Calu3 (cell line): Measurements from ENCODE around the gene ZNF627. TPM values are rescaled to one million over a fixed set of nuclear protein-coding genes. Genes with fewer than 3 reads are reported as not detected.

ENCODE experiments used
- BruUV-seq: library from RNA; stranded (reverse); fragments of 400-500 nt; replicated peaks from 2 replicates; lab custom pipeline; 2021; lab: Mats Ljungman, UMichigan
- CTCF ChIA-PET: fragments of 300-600 bp; sonication (Branson Sonifier 250); formaldehyde crosslinking; loops from one replicate; lab custom pipeline; 2022; ENCODE audit warnings: antibody characterized with exemption; lab: Charles Lee
- DNase-seq: peaks from one replicate; pipeline ENCODE4 v3.0.0; 2022
- H3K27ac Mint-ChIP-seq: one replicate; pipeline ENCODE4 v1.8.0; 2022; ENCODE audit warnings: mixed read lengths; ENCODE audit not compliant: unreplicated experiment
- H3K27me3 Mint-ChIP-seq: one replicate; pipeline ENCODE4 v1.8.0; 2022; ENCODE audit warnings: mixed read lengths; ENCODE audit not compliant: unreplicated experiment
- H3K36me3 Mint-ChIP-seq: one replicate; pipeline ENCODE4 v1.8.0; 2022; ENCODE audit warnings: mild to moderate bottlenecking, moderate library complexity, mixed read lengths; ENCODE audit not compliant: insufficient read depth, unreplicated experiment
- H3K4me1 Mint-ChIP-seq: one replicate; pipeline ENCODE4 v1.8.0; 2022; ENCODE audit warnings: mild to moderate bottlenecking, low read depth, mixed read lengths; ENCODE audit not compliant: unreplicated experiment
- H3K4me3 Mint-ChIP-seq: one replicate; pipeline ENCODE4 v1.8.0; 2022; ENCODE audit warnings: mild to moderate bottlenecking, low read depth, moderate library complexity, mixed read lengths; ENCODE audit not compliant: unreplicated experiment
- H3K9me3 Mint-ChIP-seq: one replicate; pipeline ENCODE4 v1.8.0; 2022; ENCODE audit warnings: low read depth, mixed read lengths; ENCODE audit not compliant: unreplicated experiment
- intact Hi-C: fragments of 100-400 bp; cut with micrococcal nuclease; formaldehyde crosslinking; loops from one replicate; pipeline ENCODE4 v1.10.0; 2022; ENCODE audit not compliant: unreplicated experiment
- total RNA-seq: library from RNA; stranded (reverse); gene quantifications from 2 replicates; pipeline ENCODE4 v1.2.3, GENCODE V29; 2022
- TF ChIP-seq, protein P1 (sequence below): fragments of 200-600 bp; IDR thresholded peaks from one replicate; pipeline ENCODE4 v1.8.0; 2022; ENCODE audit warnings: antibody characterized with exemption; ENCODE audit not compliant: unreplicated experiment

ZNF627 gene
- total RNA-seq, 1 experiment from 2014 or later, result 13.3 TPM

DNA sequence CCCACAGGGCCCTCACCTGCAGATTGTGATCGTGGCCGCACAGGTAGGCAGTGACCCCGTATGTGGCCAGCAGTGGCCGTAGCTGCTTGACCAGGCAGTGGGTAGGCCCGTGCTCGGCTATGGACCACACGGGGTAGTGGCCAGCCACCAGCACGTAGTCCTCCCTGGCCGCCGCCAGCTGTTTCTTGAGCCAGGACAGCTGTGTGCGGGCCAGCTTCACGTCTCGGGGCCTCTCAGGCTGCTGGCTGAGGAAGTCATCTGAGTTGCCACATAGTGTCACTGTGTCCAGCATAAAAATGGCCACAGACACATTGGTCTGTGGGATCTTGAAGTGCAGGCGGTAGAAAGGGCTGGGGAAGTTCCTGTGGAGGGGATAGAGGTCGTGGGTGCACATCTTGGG, 21.1 kb upstream of the ZNF627 start:
- CTCF ChIA-PET, result interaction anchor here (0.6 kb wide), 1 partner anchor 107 kb away, joined by 4 read pairs; no protein-coding TSS in a partner anchor
- no TSS peak for BruUV-seq
- no peaks in the 10 kb centered on the region for H3K9me3 Mint-ChIP-seq
- H3K27ac Mint-ChIP-seq, result no peak overlapping the region
- no peak overlapping the region for H3K4me3 Mint-ChIP-seq
- H3K4me1 Mint-ChIP-seq, result no peaks in the 10 kb centered on the region
- H3K27me3 Mint-ChIP-seq, result no peaks in the 10 kb centered on the region
- no peak for DNase-seq
- TF ChIP-seq, protein P1, sequence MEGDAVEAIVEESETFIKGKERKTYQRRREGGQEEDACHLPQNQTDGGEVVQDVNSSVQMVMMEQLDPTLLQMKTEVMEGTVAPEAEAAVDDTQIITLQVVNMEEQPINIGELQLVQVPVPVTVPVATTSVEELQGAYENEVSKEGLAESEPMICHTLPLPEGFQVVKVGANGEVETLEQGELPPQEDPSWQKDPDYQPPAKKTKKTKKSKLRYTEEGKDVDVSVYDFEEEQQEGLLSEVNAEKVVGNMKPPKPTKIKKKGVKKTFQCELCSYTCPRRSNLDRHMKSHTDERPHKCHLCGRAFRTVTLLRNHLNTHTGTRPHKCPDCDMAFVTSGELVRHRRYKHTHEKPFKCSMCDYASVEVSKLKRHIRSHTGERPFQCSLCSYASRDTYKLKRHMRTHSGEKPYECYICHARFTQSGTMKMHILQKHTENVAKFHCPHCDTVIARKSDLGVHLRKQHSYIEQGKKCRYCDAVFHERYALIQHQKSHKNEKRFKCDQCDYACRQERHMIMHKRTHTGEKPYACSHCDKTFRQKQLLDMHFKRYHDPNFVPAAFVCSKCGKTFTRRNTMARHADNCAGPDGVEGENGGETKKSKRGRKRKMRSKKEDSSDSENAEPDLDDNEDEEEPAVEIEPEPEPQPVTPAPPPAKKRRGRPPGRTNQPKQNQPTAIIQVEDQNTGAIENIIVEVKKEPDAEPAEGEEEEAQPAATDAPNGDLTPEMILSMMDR, result no peak
- H3K36me3 Mint-ChIP-seq, result no peaks in the 10 kb centered on the region
- intact Hi-C loops, result loop anchor here (1.0 kb wide), 1 partner anchor 16 kb away; no protein-coding TSS in a partner anchor

DNA sequence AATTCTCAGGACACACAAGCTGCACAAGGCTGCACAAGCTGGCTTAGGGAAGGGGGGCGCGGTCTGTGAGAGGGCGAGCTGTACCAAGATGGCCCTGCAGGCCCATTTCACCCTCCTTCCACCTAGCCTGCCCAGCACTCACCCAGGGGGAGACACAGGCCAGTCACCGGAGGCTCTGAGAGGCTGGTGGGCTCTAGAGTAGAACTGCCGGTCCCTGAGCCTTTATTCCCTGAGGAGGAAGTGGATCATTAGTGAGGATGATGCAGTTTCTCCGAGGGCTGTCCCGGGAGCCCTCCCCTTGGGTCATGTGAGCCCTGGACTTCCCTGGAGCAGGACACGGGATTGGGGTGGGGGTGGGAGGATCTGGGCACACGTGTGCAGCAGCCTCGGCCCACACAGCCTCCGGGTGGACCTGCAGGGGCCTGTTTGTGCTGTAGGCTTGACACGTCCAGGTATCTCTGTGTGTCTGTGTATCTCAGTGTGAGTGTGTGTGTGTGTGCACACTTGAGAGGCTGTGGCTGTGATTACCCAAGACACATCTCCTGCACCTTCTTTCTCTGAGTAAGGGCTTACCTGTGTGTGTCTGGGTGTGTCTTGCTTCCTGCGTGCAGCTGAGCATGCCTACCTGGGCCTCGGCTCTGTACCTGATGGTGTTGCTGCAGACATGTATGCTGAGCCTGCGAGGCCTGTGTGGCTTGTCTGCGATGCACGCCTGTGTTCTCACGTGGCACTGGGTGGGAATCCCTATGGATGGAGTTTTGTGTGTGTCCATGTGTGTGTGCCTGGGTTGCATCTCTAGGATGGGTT, 19.6 kb upstream of the ZNF627 start, which contains the start of gene ACP5:
Gene ACP5 (minus strand): TSS at position 195 of the 807 bp plus-strand sequence. CDS start 328 bp downstream, outside the sequence.
- intact Hi-C loops, result no loop called here
- Mint-ChIP-seq H3K4me3 (no peak within 1 kb of the TSS), H3K36me3 (no peaks in the 10 kb centered on the region), H3K27ac (no peak within 1 kb of the TSS), H3K27me3 (no peaks in the 10 kb centered on the region), H3K9me3 (no peaks in the 10 kb centered on the region), H3K4me1 (no peaks in the 10 kb centered on the region)
- BruUV-seq, result no TSS peak
- CTCF ChIA-PET, result no interaction called here
- TF ChIP-seq, protein P1, result no peak
- DNase-seq, result no peak

DNA sequence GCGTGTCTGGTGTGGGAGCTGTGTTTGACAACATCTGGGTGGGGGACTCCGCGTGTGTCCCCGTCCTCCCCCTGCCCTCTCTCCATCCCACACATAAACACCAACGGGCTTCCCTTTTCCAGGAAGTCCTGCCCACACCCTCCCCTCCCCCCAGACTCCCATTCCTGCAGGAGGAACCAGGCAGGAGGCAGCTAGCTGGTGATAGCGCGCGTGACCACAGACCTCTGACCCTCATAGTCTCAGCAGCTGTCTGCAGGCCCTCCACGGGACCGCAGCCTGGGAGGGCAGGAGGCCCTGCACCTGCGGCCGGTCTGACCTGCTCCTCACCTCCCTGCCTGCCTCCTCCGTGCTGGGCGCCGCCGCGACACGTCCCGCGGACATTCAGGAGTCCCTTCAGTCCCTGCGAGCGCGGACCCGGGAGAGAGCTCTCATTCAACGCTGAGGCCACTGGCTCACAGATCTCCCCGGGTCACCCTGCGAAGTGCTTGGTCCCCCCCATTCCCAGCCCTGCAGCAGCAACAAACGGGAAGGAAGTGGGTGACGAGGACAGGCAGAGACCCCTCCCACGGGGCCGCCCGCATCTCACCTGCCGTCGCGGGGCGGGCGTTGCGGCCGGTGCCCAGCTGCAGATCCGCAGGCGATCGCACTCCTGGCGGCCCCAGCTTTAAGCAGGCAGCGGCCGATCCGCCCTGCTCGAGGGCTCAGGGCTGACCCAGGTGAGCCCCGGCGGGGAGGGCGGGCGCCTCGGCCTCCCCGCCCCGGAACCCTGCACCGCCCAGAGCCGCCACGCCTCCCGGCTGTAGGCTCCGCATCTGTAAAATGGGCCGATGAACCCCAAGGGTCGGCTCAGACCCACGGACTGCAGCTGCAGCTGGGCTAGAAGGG, 18.8 kb upstream of the ZNF627 start:
- Mint-ChIP-seq H3K27ac (no peak overlapping the region), H3K27me3 (no peaks in the 10 kb centered on the region), H3K4me3 (no peak overlapping the region), H3K4me1 (no peaks in the 10 kb centered on the region), H3K36me3 (no peaks in the 10 kb centered on the region), H3K9me3 (no peaks in the 10 kb centered on the region)
- intact Hi-C loops, result no loop called here
- no peak for DNase-seq
- BruUV-seq, result no TSS peak
- CTCF ChIA-PET, result no interaction called here
- TF ChIP-seq, protein P1, result no peak

DNA sequence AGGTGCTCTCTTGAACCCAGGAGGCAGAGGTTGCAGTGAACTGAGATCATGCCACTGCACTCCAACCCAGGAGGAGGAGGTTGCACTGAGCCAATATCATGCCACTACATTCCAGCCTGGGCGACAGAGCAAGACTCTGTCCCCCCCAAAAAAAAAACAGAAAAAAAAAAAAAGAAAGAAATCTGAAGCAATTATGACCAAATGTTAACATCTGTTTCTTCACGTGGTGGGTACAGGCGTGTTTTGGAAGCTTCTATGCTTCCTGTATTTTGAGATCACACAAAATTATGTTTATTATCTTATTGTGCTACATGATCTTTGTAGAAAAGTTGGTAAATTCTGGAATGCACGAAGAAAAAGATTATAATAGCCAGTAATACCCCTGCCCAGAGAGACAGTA, 17.2 kb upstream of the ZNF627 start:
- TF ChIP-seq, protein P1, result no peak
- no TSS peak for BruUV-seq
- intact Hi-C loops, result no loop called here
- Mint-ChIP-seq H3K4me1 (no peaks in the 10 kb centered on the region), H3K36me3 (no peaks in the 10 kb centered on the region), H3K27me3 (no peaks in the 10 kb centered on the region), H3K27ac (no peak overlapping the region), H3K4me3 (no peak overlapping the region), H3K9me3 (no peaks in the 10 kb centered on the region)
- CTCF ChIA-PET, result interaction anchor here (0.7 kb wide), 1 partner anchor 145 kb away, joined by 5 read pairs; the partner anchor contains the start of gene PRKCSH
- DNase-seq, result no peak
